Upper lobe of left lung (tissue), 4 donors: ENCODE results near the gene AGRN.

Source experiments
- EP300 ChIP-seq, 4 donors: sonication (generic); formaldehyde crosslinking; IDR thresholded peaks; one replicate each; pipeline ENCODE4 v1.5.1; 2017; ENCODE audit warnings: antibody characterized with exemption in 4 of 4, control low read depth in 2 of 4
- POLR2A ChIP-seq, 4 donors: fragments of 450-650 bp; IDR thresholded peaks; one replicate each; pipeline ENCODE4 v1.5.1; 2016 to 2017; ENCODE audit warnings: antibody characterized with exemption in 4 of 4, mild to moderate bottlenecking in 2 of 4
- TF ChIP-seq, protein P1 (sequence below), 6 experiments: fragments of 450-650 bp in 4 of 6; fragments of 200-600 bp in 2 of 6; sonication (generic) in 2 of 6; IDR thresholded peaks; one replicate each; pipeline ENCODE4 v1.5.1; 2016 to 2019; ENCODE audit warnings: antibody characterized with exemption in 6 of 6

GRCh38 chr1:993379-993995 is 26.4 kb upstream of the AGRN start:
- TF ChIP-seq, protein P1, sequence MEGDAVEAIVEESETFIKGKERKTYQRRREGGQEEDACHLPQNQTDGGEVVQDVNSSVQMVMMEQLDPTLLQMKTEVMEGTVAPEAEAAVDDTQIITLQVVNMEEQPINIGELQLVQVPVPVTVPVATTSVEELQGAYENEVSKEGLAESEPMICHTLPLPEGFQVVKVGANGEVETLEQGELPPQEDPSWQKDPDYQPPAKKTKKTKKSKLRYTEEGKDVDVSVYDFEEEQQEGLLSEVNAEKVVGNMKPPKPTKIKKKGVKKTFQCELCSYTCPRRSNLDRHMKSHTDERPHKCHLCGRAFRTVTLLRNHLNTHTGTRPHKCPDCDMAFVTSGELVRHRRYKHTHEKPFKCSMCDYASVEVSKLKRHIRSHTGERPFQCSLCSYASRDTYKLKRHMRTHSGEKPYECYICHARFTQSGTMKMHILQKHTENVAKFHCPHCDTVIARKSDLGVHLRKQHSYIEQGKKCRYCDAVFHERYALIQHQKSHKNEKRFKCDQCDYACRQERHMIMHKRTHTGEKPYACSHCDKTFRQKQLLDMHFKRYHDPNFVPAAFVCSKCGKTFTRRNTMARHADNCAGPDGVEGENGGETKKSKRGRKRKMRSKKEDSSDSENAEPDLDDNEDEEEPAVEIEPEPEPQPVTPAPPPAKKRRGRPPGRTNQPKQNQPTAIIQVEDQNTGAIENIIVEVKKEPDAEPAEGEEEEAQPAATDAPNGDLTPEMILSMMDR (IDR thresholded peaks at IDR 0.05): no peak
- TF ChIP-seq EP300 (IDR thresholded peaks at IDR 0.05) (no peak), POLR2A (IDR thresholded peaks at IDR 0.05) (no peak)
